Spinal cord (tissue), 10 donors: Measurements from ENCODE around the gene C12orf60. TPM values are rescaled to one million over a fixed set of nuclear protein-coding genes. Genes with fewer than 3 reads are reported as not detected.

Source experiments
- DNase-seq, 6 donors: peaks; one replicate each; pipeline versions ENCODE4 v3.0.0 to v3.0.0-alpha.2; 2013 to 2015; ENCODE audit warnings: low spot score in 6 of 6, low read depth in 4 of 6
- H3K27ac ChIP-seq: one replicate; pipeline ENCODE4 v1.5.1; 2013; ENCODE audit warnings: low read depth, low read length, control low read depth
- H3K27me3 ChIP-seq: one replicate; pipeline ENCODE4 v1.6.1; 2013; ENCODE audit warnings: low read length; ENCODE audit not compliant: control insufficient read depth, insufficient read depth
- H3K36me3 ChIP-seq: one replicate; pipeline ENCODE4 v1.6.1; 2013; ENCODE audit warnings: low read length; ENCODE audit not compliant: control insufficient read depth, insufficient read depth
- H3K4me1 ChIP-seq: one replicate; pipeline ENCODE4 v1.6.1; 2013; ENCODE audit warnings: low read length; ENCODE audit not compliant: control insufficient read depth, insufficient read depth
- H3K4me3 ChIP-seq: one replicate; pipeline ENCODE4 v1.5.1; 2013; ENCODE audit warnings: low read depth, low read length, control low read depth
- H3K9me3 ChIP-seq: one replicate; pipeline ENCODE4 v1.6.1; 2013; ENCODE audit warnings: low read length; ENCODE audit not compliant: control insufficient read depth, insufficient read depth
- WGBS: methylation state at CpG from one replicate; pipeline ENCODE4 v1.1.5; 2013; ENCODE audit warnings: missing lambda C conversion rate; ENCODE audit not compliant: insufficient coverage; 5-methylcytosine and 5-hydroxymethylcytosine counted together
- polyA plus RNA-seq, 2 donors: library from polyadenylated mRNA; unstranded; fragments of 120-200 nt; gene quantifications; one replicate each; pipeline ENCODE4 v1.2.1, GENCODE V29; 2013; ENCODE audit not compliant: insufficient read length in 2 of 2
- total RNA-seq, 2 donors: library from RNA; depleted of rRNA in 1 of 2; stranded (reverse); fragments of 120-200 nt in 1 of 2; fragments of >200 nt in 1 of 2; gene quantifications; one replicate each; pipeline versions ENCODE4 v1.2.3 to v1.2.4, GENCODE V29; 2013 to 2014
- donor health status: healthy.

The C12orf60 gene
- total and polyA plus RNA-seq, 4 donors, result 2.8 to 7.2 (median 3.7) TPM

GRCh38 chr12:14844401-14844800, 40.9 kb downstream of the C12orf60 start:
- H3K36me3 ChIP-seq, result no peaks in the 10 kb centered on the region
- H3K27ac ChIP-seq, result no peak overlapping the region
- no peaks in the 10 kb centered on the region for H3K27me3 ChIP-seq
- no peak for DNase-seq
- no peaks in the 10 kb centered on the region for H3K4me1 ChIP-seq
- no peaks in the 10 kb centered on the region for H3K9me3 ChIP-seq
- no peak overlapping the region for H3K4me3 ChIP-seq

DNA sequence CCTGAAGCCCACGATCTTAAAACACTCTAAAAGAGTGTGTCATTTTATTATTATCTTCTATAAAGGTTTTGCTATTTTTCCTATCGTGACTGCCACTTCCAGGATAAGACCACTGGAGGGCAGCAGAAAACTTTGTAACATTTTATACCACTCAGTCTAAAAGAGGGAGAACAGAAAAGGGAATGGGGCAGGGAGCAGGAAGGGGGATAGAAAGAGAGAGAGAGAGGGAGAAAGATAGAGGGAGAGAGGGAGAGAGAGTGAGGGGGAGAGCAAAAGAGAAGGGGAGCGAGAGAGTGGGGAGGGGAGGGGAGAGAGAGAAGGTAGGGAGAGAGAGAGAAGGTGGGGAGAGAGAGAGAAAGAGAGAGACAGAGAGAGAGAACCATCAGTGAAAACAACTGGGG, 41.9 kb downstream of the C12orf60 start:
- Histone ChIP-seq H3K4me3 (no peak overlapping the region), H3K27ac (no peak overlapping the region), H3K36me3 (no peaks in the 10 kb centered on the region), H3K9me3 (no peaks in the 10 kb centered on the region), H3K27me3 (no peaks in the 10 kb centered on the region), H3K4me1 (no peaks in the 10 kb centered on the region)
- DNase-seq, result peak in 5 of 6 donors; percentile 33 to 92 (median 54)
- 20% methylated on average over 1 of the region's 3 CpGs for WGBS

DNA sequence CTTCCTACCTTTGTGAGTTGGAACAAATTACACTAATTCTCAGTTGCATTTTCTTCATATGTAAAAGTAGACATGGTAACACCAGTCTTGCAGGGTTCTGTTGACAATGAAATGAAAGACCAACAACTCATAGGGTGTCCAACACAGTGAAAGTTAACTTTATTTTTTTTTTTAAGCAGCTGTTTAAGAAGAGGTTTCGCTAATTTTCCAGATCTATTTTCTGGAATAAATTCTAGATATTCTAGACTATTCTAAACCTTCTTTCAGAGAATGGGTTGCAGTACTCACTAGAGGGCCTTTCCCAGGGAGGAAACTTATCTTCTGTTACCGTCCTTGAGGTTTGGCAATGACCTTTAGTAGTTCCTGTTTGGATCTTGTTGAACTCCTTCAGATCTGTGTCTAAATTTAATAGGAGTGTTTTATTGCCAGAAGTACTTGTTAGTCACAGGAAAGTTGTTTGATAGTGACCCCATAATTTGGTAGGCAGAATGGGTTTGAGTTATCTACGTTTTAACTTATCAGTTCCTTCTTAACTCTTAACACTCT, 42.6 kb downstream of the C12orf60 start:
- Histone ChIP-seq H3K27ac (no peak overlapping the region), H3K27me3 (no peaks in the 10 kb centered on the region), H3K4me3 (no peak overlapping the region), H3K36me3 (no peaks in the 10 kb centered on the region), H3K9me3 (no peaks in the 10 kb centered on the region), H3K4me1 (no peaks in the 10 kb centered on the region)
- WGBS, result 60% methylated on average over 1 of the region's 3 CpGs
- DNase-seq, result no peak

- H3K9me3 ChIP-seq, result no peaks in the 10 kb centered on the region
- no peaks in the 10 kb centered on the region for H3K4me1 ChIP-seq
- H3K4me3 ChIP-seq, result no peak overlapping the region
- peak in 1 of 6 donors; percentile 48 for DNase-seq
- H3K27me3 ChIP-seq, result no peaks in the 10 kb centered on the region
- no peaks in the 10 kb centered on the region for H3K36me3 ChIP-seq
- 60% methylated on average over 1 of the region's 4 CpGs for WGBS
- no peak overlapping the region for H3K27ac ChIP-seq
Observed at GRCh38 chr12:14846876-14847580, 43.6 kb downstream of the C12orf60 start.

- Histone ChIP-seq H3K9me3 (no peaks in the 10 kb centered on the region), H3K36me3 (no peaks in the 10 kb centered on the region), H3K27ac (peak overlapping the region; percentile 33), H3K4me3 (no peak overlapping the region), H3K27me3 (no peaks in the 10 kb centered on the region), H3K4me1 (no peaks in the 10 kb centered on the region)
- WGBS, result 40% methylated on average over 1 of the region's 2 CpGs
- DNase-seq, result peak in 1 of 6 donors; percentile 35
Observed at GRCh38 chr12:14849661-14850060, 46.2 kb downstream of the C12orf60 start.

GRCh38 chr12:14850929-14851663, 47.6 kb downstream of the C12orf60 start:
- Histone ChIP-seq H3K4me1 (no peaks in the 10 kb centered on the region), H3K36me3 (no peaks in the 10 kb centered on the region), H3K27me3 (no peaks in the 10 kb centered on the region), H3K27ac (no peak overlapping the region), H3K4me3 (no peak overlapping the region), H3K9me3 (peaks cover 2% of the 10 kb centered on the region)
- DNase-seq, result no peak
- WGBS, result no CpG with 5 or more reads among the region's 1 CpG

DNA sequence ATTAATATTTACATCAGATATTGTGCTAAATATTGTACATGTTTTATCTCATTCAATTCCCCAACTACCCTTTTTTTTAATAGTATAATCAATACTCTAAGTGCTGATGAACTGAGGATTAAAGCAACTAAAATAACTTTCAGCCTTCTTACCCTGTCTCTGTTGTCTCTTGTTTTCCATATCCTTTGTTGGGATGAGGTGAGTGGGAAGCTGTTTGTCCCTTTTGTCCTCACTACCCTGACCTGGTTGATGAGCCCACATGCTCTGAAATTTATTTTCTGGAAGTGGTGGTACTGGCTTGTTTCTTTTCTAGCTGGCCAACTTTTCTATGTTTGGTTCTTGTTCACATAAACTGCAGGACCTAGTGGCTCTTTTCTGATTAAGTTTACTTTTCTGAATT, 49.4 kb downstream of the C12orf60 start:
- no peaks in the 10 kb centered on the region for H3K27me3 ChIP-seq
- DNase-seq, result no peak
- peaks cover 7% of the 10 kb centered on the region for H3K9me3 ChIP-seq
- H3K27ac ChIP-seq, result no peak overlapping the region
- no peaks in the 10 kb centered on the region for H3K4me1 ChIP-seq
- H3K36me3 ChIP-seq, result no peaks in the 10 kb centered on the region
- no peak overlapping the region for H3K4me3 ChIP-seq

- peaks cover 9% of the 10 kb centered on the region for H3K9me3 ChIP-seq
- DNase-seq, result peak in 1 of 6 donors; percentile 30
- no peaks in the 10 kb centered on the region for H3K27me3 ChIP-seq
- peak overlapping the region; percentile 40 for H3K27ac ChIP-seq
- no peak overlapping the region for H3K4me3 ChIP-seq
- no peaks in the 10 kb centered on the region for H3K36me3 ChIP-seq
- H3K4me1 ChIP-seq, result no peaks in the 10 kb centered on the region
- no CpG with 5 or more reads among the region's 3 CpGs for WGBS
Observed at GRCh38 chr12:14853961-14854360, 50.5 kb downstream of the C12orf60 start.

- H3K36me3 ChIP-seq, result no peaks in the 10 kb centered on the region
- peak overlapping the region; percentile 40 for H3K27ac ChIP-seq
- WGBS, result 63% methylated on average over 4 of the region's 6 CpGs
- no peaks in the 10 kb centered on the region for H3K27me3 ChIP-seq
- no peaks in the 10 kb centered on the region for H3K4me1 ChIP-seq
- no peak overlapping the region for H3K4me3 ChIP-seq
- DNase-seq, result no peak
- peaks cover 10% of the 10 kb centered on the region for H3K9me3 ChIP-seq
Observed at GRCh38 chr12:14854586-14855183, 51.2 kb downstream of the C12orf60 start.
